Effector CD8-positive, alpha-beta T cell (primary cell): Measurements from ENCODE around the gene HOMER2.
A peak's percentile ranks its signal among the peaks of the same experiment; 100 is the strongest.
"Not testable (repeated sequence)": the region's sequence is repeated elsewhere in the genome, so short reads cannot be mapped to it uniquely, and the experiment has no call there.

Source experiments
- DNase-seq: peaks from one replicate; lab custom pipeline; 2025; lab: John Stamatoyannopoulos, UW
- total RNA-seq, 4 experiments: gene quantifications; one replicate each; lab custom pipeline; 2026; lab: John Stamatoyannopoulos, UW

The HOMER2 gene
- total RNA-seq: 1.9 to 3.8 (median 3.1) reads per million in 4 experiments

GRCh38 chr15:82952158-82953081 is at the start of gene HOMER2:
TSS of gene HOMER2 (minus strand) at chr15:82952720. CDS start at chr15:82952535, 185 bp downstream.
- no peak for DNase-seq

GRCh38 chr15:83000672-83001031 is 48.1 kb upstream of the HOMER2 start:
- not testable (repeated sequence) for DNase-seq

GRCh38 chr15:82999905-83000671 is 47.6 kb upstream of the HOMER2 start:
- DNase-seq: no peak

DNA sequence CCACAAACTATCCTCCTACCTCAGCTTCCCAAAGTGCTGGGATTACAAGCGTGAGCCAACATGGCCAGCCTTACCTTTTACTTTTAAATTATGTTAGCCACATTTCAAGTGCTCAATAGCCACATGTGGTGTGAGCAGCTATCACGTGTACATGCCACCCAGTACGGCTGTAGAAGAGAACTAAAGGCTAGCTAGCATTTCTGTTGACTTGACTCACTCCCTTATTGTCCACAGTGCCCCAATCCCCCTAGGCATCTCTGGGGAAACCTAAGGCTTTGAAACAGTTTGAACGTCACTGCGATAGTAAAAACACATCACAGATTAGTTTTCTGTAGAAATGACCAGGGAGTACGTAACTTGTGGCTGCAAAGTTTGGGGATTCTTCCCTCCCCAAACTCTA is 46.9 kb upstream of the HOMER2 start:
- no peak for DNase-seq

DNA sequence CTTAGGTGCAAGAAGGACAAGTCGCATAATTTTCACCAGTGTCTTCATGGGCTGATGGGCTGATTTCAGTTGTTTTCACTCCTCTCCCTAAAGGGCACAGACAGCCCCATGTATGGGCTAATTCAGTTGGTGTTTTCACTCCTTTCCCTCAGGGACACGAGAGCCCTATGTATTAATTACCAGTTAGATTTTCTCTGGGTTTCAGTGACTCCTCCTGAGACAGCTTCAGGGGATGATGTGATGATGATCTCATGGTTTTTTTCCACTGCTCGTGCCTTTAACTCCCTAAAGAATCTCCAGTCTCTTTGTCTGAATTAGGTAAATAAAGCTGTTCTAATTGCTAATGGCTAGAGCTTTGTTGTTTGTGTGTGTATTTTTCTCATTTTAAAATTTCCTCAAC is 43.4 kb upstream of the HOMER2 start:
- DNase-seq: no peak

DNA sequence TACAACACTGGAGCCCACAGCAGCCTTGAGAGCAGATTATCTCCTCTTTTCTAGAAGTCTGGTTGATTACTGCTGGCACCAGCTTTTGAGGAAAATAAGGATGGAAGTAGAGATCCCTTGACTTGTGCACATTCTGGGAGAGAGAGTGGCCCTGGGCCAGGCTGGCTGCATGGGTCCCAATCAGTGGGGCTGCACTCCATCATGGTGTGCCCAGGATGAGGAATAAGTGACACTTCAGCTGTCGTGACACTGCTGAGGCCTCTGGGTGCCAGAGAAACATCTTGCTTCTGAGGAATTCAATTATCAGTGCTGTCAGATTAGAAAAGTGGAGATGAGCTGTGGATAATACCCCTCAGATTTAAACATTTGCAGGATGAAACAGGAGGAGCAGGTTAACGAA is 42.6 kb upstream of the HOMER2 start:
- no peak for DNase-seq

DNA sequence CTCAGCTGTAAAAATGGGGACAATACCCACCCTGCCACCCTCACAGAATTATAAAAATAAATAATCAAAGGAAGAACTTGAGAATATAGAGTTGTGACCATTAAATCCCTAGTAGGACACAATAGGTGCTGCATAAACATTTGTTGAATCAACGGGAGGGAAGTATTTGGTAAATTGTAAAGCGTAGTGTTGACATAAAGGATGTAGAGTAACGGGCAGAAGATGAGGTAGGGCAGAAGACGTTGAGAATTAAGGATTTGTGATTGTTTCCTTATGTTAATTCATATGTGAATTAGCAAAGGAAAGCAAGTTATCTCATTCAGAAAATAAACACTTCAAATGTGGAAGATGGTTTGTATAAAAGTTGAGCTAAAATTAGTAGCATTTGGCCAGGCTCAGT is 40.6 kb upstream of the HOMER2 start:
- DNase-seq: no peak

DNA sequence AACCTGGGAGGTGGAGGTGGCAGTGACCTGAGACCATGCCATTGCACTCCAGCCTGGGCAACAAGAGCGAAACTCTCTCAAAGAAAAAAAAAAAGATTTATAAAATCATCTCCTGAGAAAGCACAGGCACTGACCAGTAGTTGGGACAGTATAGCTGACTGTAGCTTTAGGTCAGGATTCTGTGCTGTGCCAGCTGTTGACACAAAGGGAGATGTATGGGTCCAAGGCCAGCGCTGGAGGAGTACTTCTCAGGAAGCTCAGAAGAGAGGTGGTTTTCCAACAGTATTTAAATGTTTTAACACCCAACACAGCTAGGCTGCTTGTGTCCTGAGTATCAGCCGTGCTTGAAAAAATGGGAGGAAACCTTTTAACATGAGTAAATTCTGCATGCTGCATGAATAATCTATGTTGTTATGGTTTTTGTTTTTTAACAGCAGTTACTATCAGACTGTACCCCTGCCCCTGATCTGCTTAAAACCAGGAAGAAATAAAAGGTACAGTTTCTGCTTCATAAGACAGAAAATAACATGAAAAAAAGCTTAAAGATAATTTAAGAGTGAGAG is 40.0 kb upstream of the HOMER2 start:
- no peak for DNase-seq

DNA sequence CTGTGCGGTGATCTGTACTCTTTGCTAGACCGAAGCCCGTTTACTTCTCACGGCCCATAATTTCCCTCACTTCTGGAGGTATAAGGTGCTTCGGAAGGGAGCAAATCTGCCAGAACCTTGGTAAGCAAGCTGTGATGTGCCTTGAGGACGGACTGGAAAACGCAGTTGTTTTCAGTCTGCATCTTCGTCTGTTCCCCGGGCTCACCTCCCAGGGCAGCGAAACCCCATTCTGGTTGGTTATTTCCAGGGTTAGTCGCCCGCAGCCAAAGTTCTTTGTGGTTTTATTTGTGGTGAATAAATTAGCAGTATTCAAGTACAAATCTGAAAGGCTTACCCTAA is 33.9 kb upstream of the HOMER2 start:
- no peak for DNase-seq

- DNase-seq: peak; percentile 87
Observed at GRCh38 chr15:82985688-82986441, 33.3 kb upstream of the HOMER2 start, which contains the start of gene RAMAC. TSS of gene RAMAC (plus strand) at chr15:82986210. CDS start at chr15:82989019, 2,809 bp downstream.

GRCh38 chr15:82980981-82981380 is 28.5 kb upstream of the HOMER2 start:
- DNase-seq: no peak

DNA sequence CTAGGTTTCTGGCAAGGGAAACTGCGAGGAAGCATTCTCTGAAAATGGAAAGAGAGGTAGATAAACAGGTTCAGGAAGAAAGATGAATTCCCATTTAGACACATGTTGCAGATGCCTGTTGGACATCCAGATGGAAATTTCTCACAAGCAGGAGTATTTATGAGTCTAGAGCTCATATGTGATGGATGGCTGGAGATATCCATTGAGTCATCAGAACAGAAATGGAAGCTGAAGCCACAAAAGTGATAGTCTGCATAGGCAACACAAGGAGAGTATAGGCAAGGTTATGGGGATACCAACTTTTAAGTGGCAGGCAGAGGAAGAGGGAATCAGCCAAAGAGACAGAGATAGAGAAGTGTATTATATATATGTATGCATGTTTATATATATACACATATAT is 27.2 kb upstream of the HOMER2 start:
- DNase-seq: no peak

- DNase-seq: no peak
Observed at GRCh38 chr15:82978438-82978837, 25.9 kb upstream of the HOMER2 start.

- no peak for DNase-seq
Observed at GRCh38 chr15:82977076-82977475, 24.6 kb upstream of the HOMER2 start.

GRCh38 chr15:82972990-82973389 is 20.5 kb upstream of the HOMER2 start:
- DNase-seq: no peak

- DNase-seq: no peak
Observed at GRCh38 chr15:82971218-82971984, 18.9 kb upstream of the HOMER2 start.

DNA sequence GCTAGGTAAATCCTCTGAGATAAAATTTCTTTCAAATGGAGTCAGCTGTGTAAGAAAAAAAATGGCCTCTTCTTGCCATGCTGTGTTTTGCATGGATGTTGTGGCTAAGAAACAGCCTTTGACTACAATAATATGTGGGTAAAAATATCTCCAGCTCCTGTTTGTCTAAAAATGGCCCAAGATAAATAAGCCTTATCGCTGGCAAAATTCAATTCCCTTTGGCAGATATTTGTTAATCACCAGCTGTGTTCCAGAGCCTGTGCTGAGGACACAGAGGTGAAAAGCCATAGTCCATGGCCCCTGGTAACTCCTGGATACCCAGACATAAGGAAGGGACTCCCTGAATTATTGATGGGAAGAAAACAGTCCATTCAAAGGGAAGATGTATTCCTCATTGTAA is 18.2 kb upstream of the HOMER2 start:
- no peak for DNase-seq

GRCh38 chr15:82970078-82970686 is 17.7 kb upstream of the HOMER2 start:
- DNase-seq: no peak

- no peak for DNase-seq
Observed at GRCh38 chr15:82969353-82969752, 16.8 kb upstream of the HOMER2 start.

- DNase-seq: no peak
Observed at GRCh38 chr15:82968066-82968465, 15.5 kb upstream of the HOMER2 start.

GRCh38 chr15:82966671-82967071 is 14.2 kb upstream of the HOMER2 start:
- DNase-seq: no peak
